Tibial artery (tissue), 4 donors: ENCODE data around the gene SPG11.

Source experiments
- DNase-seq, 2 donors: peaks; one replicate each; pipeline ENCODE4 v3.0.0-alpha.2; 2019
- H3K27ac ChIP-seq, 2 donors: fragments of 200-600 bp; sonication (generic) in 1 of 2; 1 replicate in 1 of 2; 2 replicates in 1 of 2; pipeline ENCODE4 v1.5.1; 2018 to 2019; ENCODE audit warnings: mild to moderate bottlenecking in 1 of 2
- H3K27me3 ChIP-seq, 2 donors: fragments of 200-600 bp; sonication (generic) in 1 of 2; one replicate each; pipeline versions ENCODE4 v1.5.1 to v1.6.0; 2016 to 2019
- H3K36me3 ChIP-seq, 3 donors: fragments of 200-600 bp; sonication (generic) in 2 of 3; one replicate each; pipeline ENCODE4 v1.5.1; 2016 to 2019; ENCODE audit warnings: mild to moderate bottlenecking in 2 of 3
- H3K4me1 ChIP-seq, 4 donors: fragments of 200-600 bp; sonication (generic) in 2 of 4; 1 replicate in 3 of 4; 2 replicates in 1 of 4; pipeline ENCODE4 v1.5.1; 2016 to 2019
- H3K4me3 ChIP-seq, 2 donors: fragments of 200-600 bp; sonication (generic) in 1 of 2; 1 replicate in 1 of 2; 2 replicates in 1 of 2; pipeline ENCODE4 v1.5.1; 2018 to 2019; ENCODE audit warnings: mild to moderate bottlenecking in 2 of 2
- H3K9me3 ChIP-seq, 3 donors: fragments of 200-600 bp; sonication (generic) in 1 of 3; one replicate each; pipeline ENCODE4 v1.5.1; 2016 to 2019
- CTCF ChIP-seq, 2 experiments: fragments of 200-600 bp in 1 of 2; fragments of 450-650 bp in 1 of 2; IDR thresholded peaks; one replicate each; pipeline ENCODE4 v1.5.1; 2017 to 2019; ENCODE audit warnings: antibody characterized with exemption in 2 of 2, mild to moderate bottlenecking in 1 of 2, moderate library complexity in 1 of 2
- intact Hi-C: fragments of 100-400 bp; cut with DNase I; formaldehyde crosslinking; loops from one replicate; pipeline ENCODE4 v1.15.0; 2023; ENCODE audit warnings: low total_unique reads

The SPG11 gene

GRCh38 chr15:44668921-44669320 is 5.5 kb upstream of the SPG11 start:
- H3K4me3 ChIP-seq: no peak overlapping the region
- TF ChIP-seq CTCF (IDR thresholded peaks at IDR 0.05): no peak
- H3K27ac ChIP-seq: no peak overlapping the region
- DNase-seq: no peak
- no peaks in the 10 kb centered on the region for H3K9me3 ChIP-seq
- peaks cover 0 to 3% of the 10 kb centered on the region in 2 donors for H3K27me3 ChIP-seq
- H3K36me3 ChIP-seq: no peaks in the 10 kb centered on the region
- peaks cover 0 to 3% (median under 1%) of the 10 kb centered on the region in 4 donors for H3K4me1 ChIP-seq
- intact Hi-C loops: loop anchor here (5.0 kb wide), 1 partner anchor 38 kb away; no protein-coding TSS in a partner anchor

GRCh38 chr15:44667039-44667360 is 3.5 kb upstream of the SPG11 start:
- no peak overlapping the region for H3K4me3 ChIP-seq
- peaks cover 0 to 3% of the 10 kb centered on the region in 2 donors for H3K27me3 ChIP-seq
- no peak overlapping the region for H3K27ac ChIP-seq
- TF ChIP-seq CTCF (IDR thresholded peaks at IDR 0.05): no peak
- no peaks in the 10 kb centered on the region for H3K9me3 ChIP-seq
- no peaks in the 10 kb centered on the region for H3K36me3 ChIP-seq
- peaks cover 0 to 11% (median 4%) of the 10 kb centered on the region in 4 donors for H3K4me1 ChIP-seq
- no peak for DNase-seq
- intact Hi-C loops: loop anchor here (5.0 kb wide), 1 partner anchor 40 kb away; no protein-coding TSS in a partner anchor

GRCh38 chr15:44666210-44667038 is 3.0 kb upstream of the SPG11 start:
- intact Hi-C loops: loop anchor here (5.0 kb wide), 1 partner anchor 41 kb away; no protein-coding TSS in a partner anchor
- Histone ChIP-seq H3K4me1 (peaks cover 0 to 15% (median 6%) of the 10 kb centered on the region in 4 donors), H3K27ac (no peak overlapping the region), H3K36me3 (no peaks in the 10 kb centered on the region), H3K9me3 (no peaks in the 10 kb centered on the region), H3K4me3 (no peak overlapping the region), H3K27me3 (peaks cover 0 to 3% of the 10 kb centered on the region in 2 donors)
- DNase-seq: no peak
- TF ChIP-seq CTCF (IDR thresholded peaks at IDR 0.05): no peak

- no peak for TF ChIP-seq CTCF (IDR thresholded peaks at IDR 0.05)
- no peaks in the 10 kb centered on the region for H3K9me3 ChIP-seq
- H3K36me3 ChIP-seq: peaks cover 9 to 21% (median 18%) of the 10 kb centered on the region in 3 donors
- peaks cover 0 to 15% (median 6%) of the 10 kb centered on the region in 4 donors for H3K4me1 ChIP-seq
- peak; percentile 60 to 82 for DNase-seq
- intact Hi-C loops: loop anchor here (5.0 kb wide), 1 partner anchor 75 kb away; the partner anchor contains the start of gene TRIM69
- peak overlapping the region; percentile 61 to 97 for H3K4me3 ChIP-seq
- H3K27me3 ChIP-seq: no peaks in the 10 kb centered on the region
- peak overlapping the region; percentile 87 to 97 for H3K27ac ChIP-seq
These were observed 718 bp downstream of the SPG11 start for GRCh38 chr15:44662478-44663409.

GRCh38 chr15:44661576-44661975 is 1.9 kb downstream of the SPG11 start:
- no peak for TF ChIP-seq CTCF (IDR thresholded peaks at IDR 0.05)
- Histone ChIP-seq H3K9me3 (no peaks in the 10 kb centered on the region), H3K4me3 (no peak overlapping the region), H3K4me1 (peaks cover 0 to 15% (median 6%) of the 10 kb centered on the region in 4 donors), H3K27ac (no peak overlapping the region), H3K27me3 (no peaks in the 10 kb centered on the region), H3K36me3 (peaks cover 16 to 33% (median 27%) of the 10 kb centered on the region in 3 donors)
- intact Hi-C loops: loop anchor here (5.0 kb wide), 1 partner anchor 76 kb away; the partner anchor contains the start of gene TRIM69
- no peak for DNase-seq
